Neural crest cell (in vitro differentiated cells): ENCODE data around the gene SLC7A11. TPM values are rescaled to one million over a fixed set of nuclear protein-coding genes. Genes with fewer than 3 reads are reported as not detected.

Experiments used
- DNase-seq: peaks from one replicate; pipeline ENCODE4 v3.0.0; 2021; ENCODE audit warnings: low read depth, mixed read lengths, low spot score
- H3K27ac Mint-ChIP-seq: one replicate; pipeline ENCODE4 v1.8.0; 2021; ENCODE audit warnings: mild to moderate bottlenecking, mixed read lengths; ENCODE audit not compliant: unreplicated experiment
- H3K27me3 Mint-ChIP-seq: 2 replicates; pipeline ENCODE4 v1.8.0; 2021; ENCODE audit warnings: low read depth, mild to moderate bottlenecking, mixed read lengths
- H3K36me3 Mint-ChIP-seq: 2 replicates; pipeline ENCODE4 v1.8.0; 2021; ENCODE audit warnings: low read depth, mild to moderate bottlenecking, mixed read lengths
- H3K4me1 Mint-ChIP-seq: 2 replicates; pipeline ENCODE4 v1.8.0; 2021; ENCODE audit warnings: mixed read lengths
- H3K4me3 Mint-ChIP-seq: one replicate; pipeline ENCODE4 v1.8.0; 2021; ENCODE audit warnings: mild to moderate bottlenecking, mixed read lengths
- H3K9me3 Mint-ChIP-seq: 2 replicates; pipeline ENCODE4 v1.8.0; 2021; ENCODE audit warnings: mixed read lengths
- CTCF ChIP-seq: fragments of 200-600 bp; sonication (generic); conservative IDR thresholded peaks from 2 replicates; pipeline ENCODE4 v1.5.0; 2021; ENCODE audit warnings: antibody characterized with exemption, mild to moderate bottlenecking
- total RNA-seq: library from RNA; stranded (reverse); gene quantifications from 2 replicates; pipeline ENCODE4 v1.2.1, GENCODE V29; 2021

Gene SLC7A11
- total RNA-seq, 1 donor from 2014 or later = 18.7 TPM

GRCh38 chr4:138275963-138276621 lies 33.9 kb upstream of the SLC7A11 start:
- Mint-ChIP-seq H3K4me1 (peaks cover 31% of the 10 kb centered on the region), H3K9me3 (peaks cover 6% of the 10 kb centered on the region), H3K27me3 (no peaks in the 10 kb centered on the region), H3K4me3 (no peak overlapping the region), H3K27ac (peak overlapping the region; percentile 28), H3K36me3 (no peaks in the 10 kb centered on the region)
- DNase-seq = no peak
- TF ChIP-seq CTCF = no peak

GRCh38 chr4:138275216-138275615 lies 33.1 kb upstream of the SLC7A11 start:
- Mint-ChIP-seq H3K4me1 (peaks cover 31% of the 10 kb centered on the region), H3K9me3 (peaks cover 6% of the 10 kb centered on the region), H3K4me3 (no peak overlapping the region), H3K27ac (no peak overlapping the region), H3K27me3 (no peaks in the 10 kb centered on the region), H3K36me3 (no peaks in the 10 kb centered on the region)
- no peak for DNase-seq
- no peak for TF ChIP-seq CTCF

- no peak overlapping the region for H3K4me3 Mint-ChIP-seq
- TF ChIP-seq CTCF = no peak
- H3K27ac Mint-ChIP-seq = no peak overlapping the region
Observed at GRCh38 chr4:138269175-138269574, 27.0 kb upstream of the SLC7A11 start.

GRCh38 chr4:138267835-138268234 lies 25.7 kb upstream of the SLC7A11 start:
- no peaks in the 10 kb centered on the region for H3K27me3 Mint-ChIP-seq

More at GRCh38 chr4:138269175-138269574, 27.0 kb upstream of the SLC7A11 start:
- H3K4me1 Mint-ChIP-seq = peaks cover 10% of the 10 kb centered on the region
- no peaks in the 10 kb centered on the region for H3K27me3 Mint-ChIP-seq
- H3K9me3 Mint-ChIP-seq = peaks cover 4% of the 10 kb centered on the region
- no peak for DNase-seq
- peaks cover 5% of the 10 kb centered on the region for H3K36me3 Mint-ChIP-seq

GRCh38 chr4:138266948-138267347 lies 24.8 kb upstream of the SLC7A11 start:
- peaks cover 7% of the 10 kb centered on the region for H3K4me1 Mint-ChIP-seq
- peaks cover 4% of the 10 kb centered on the region for H3K9me3 Mint-ChIP-seq
- H3K36me3 Mint-ChIP-seq = peaks cover 5% of the 10 kb centered on the region
- no peaks in the 10 kb centered on the region for H3K27me3 Mint-ChIP-seq
- no peak for DNase-seq
- no peak overlapping the region for H3K4me3 Mint-ChIP-seq
- H3K27ac Mint-ChIP-seq = no peak overlapping the region
- TF ChIP-seq CTCF = no peak

More at GRCh38 chr4:138267835-138268234, 25.7 kb upstream of the SLC7A11 start:
- H3K9me3 Mint-ChIP-seq = peaks cover 4% of the 10 kb centered on the region
- DNase-seq = no peak
- peaks cover 5% of the 10 kb centered on the region for H3K36me3 Mint-ChIP-seq
- no peak overlapping the region for H3K4me3 Mint-ChIP-seq
- TF ChIP-seq CTCF = no peak
- H3K4me1 Mint-ChIP-seq = peaks cover 9% of the 10 kb centered on the region
- H3K27ac Mint-ChIP-seq = peak overlapping the region; percentile 6
